Pancreas (tissue), 10 donors: ENCODE results near the gene PSMD8. TPM values are rescaled to one million over a fixed set of nuclear protein-coding genes. Genes with fewer than 3 reads are reported as not detected.

Experiments used
- ATAC-seq, 4 donors: fragments of 200-7000 bp; cut with Tn5 transposase; one replicate each; pipeline versions ENCODE4 v1.8.0 to v1.9.1; 2020; ENCODE audit warnings: mild to moderate bottlenecking in 4 of 4, moderate library complexity in 4 of 4
- DNase-seq, 6 donors: peaks; one replicate each; pipeline ENCODE4 v3.0.0-alpha.2; 2020
- FAIRE-seq: peaks from 2 replicates; lab custom pipeline; 2012; peaks lifted over from hg19 to GRCh38; lab: Jason Lieb, UNC
- H3K27ac ChIP-seq, 4 donors: fragments of 200-600 bp; sonication (generic); 1 replicate in 3 of 4; 2 replicates in 1 of 4; pipeline versions ENCODE4 v1.5.0 to v1.8.0; 2020
- H3K27me3 ChIP-seq, 4 donors: fragments of 200-600 bp; one replicate each; pipeline ENCODE4 v1.8.0; 2021
- H3K36me3 ChIP-seq, 3 donors: fragments of 200-600 bp; sonication (generic) in 1 of 3; one replicate each; pipeline versions ENCODE4 v1.5.0 to v1.8.0; 2020 to 2021
- H3K4me1 ChIP-seq, 3 donors: fragments of 200-600 bp; one replicate each; pipeline ENCODE4 v1.8.0; 2021
- H3K4me3 ChIP-seq, 4 donors: fragments of 200-600 bp; sonication (generic) in 2 of 4; one replicate each; pipeline versions ENCODE4 v1.5.0 to v1.8.0; 2020 to 2021
- H3K9me3 ChIP-seq, 4 donors: fragments of 200-600 bp; one replicate each; pipeline ENCODE4 v1.8.0; 2021
- WGBS, 2 donors: extraction: QIAGEN DNeasy Blood & Tissue Kit; methylation state at CpG; one replicate each; pipeline ENCODE4 v1.1.7; 2013; 5-methylcytosine and 5-hydroxymethylcytosine counted together
- intact Hi-C, 3 donors: fragments of 100-400 bp; cut with DNase I; formaldehyde crosslinking; loops; one replicate each; pipeline versions ENCODE4 v1.11.1 to v1.14.2; 2022
- polyA plus RNA-seq, 2 donors: library from polyadenylated mRNA; stranded (reverse); fragments of 200-250 nt; gene quantifications; one replicate each; pipeline ENCODE4 v1.2.3, GENCODE V29; 2013
- total RNA-seq, 6 donors: library from RNA; stranded (reverse); fragmentation: NEBNext Ultra II Directional in 4 of 6; extraction: Animal tissue kit (Norgen Biotek cat#: 25700) in 4 of 6; gene quantifications; one replicate each; pipeline versions ENCODE4 v1.2.1 to v1.2.4, GENCODE V29; 2021 to 2023
- TF ChIP-seq, protein P1 (sequence below), 4 donors: fragments of 200-600 bp; sonication (generic) in 3 of 4; IDR thresholded peaks; one replicate each; pipeline versions ENCODE4 v1.5.0 to v1.8.0; 2021; ENCODE audit warnings: antibody characterized with exemption in 4 of 4
- donor health status: healthy with polysubstance abuse.
- donor health status: DM: no; HTN: no; CAD: no; lungs with moderate emphysema.
- donor health status: DM: no; HTN: no; CAD: no.
- donor health status: control.
- donor health status: control.
- donor health status: Bipolar disorder and iron deficiency.
- donor health status: DM: yes; HTN: yes; CAD: no.
- donor health status: DM: no; HTN: no; CAD: no.
- donor health status: DM: no; HTN: no; CAD: no.
- donor health status: DM: yes; HTN: yes; CAD: no.

PSMD8 gene
- total and polyA plus RNA-seq, 8 donors, result 25.3 to 76.0 (median 58.7) TPM

- ATAC-seq (no peak), DNase-seq (no peak), FAIRE-seq (no peak)
- Histone ChIP-seq H3K27me3 (no peaks in the 10 kb centered on the region), H3K9me3 (no peaks in the 10 kb centered on the region), H3K36me3 (peaks cover 7 to 40% (median 13%) of the 10 kb centered on the region in 3 donors), H3K27ac (no peak overlapping the region), H3K4me3 (no peak overlapping the region), H3K4me1 (peaks cover 0 to 3% (median 0%) of the 10 kb centered on the region in 3 donors)
- 91 to 96% methylated on average over 9 of the region's 9 CpGs for WGBS, 2 donors
- intact Hi-C loops, result no loop called here
- TF ChIP-seq, protein P1, sequence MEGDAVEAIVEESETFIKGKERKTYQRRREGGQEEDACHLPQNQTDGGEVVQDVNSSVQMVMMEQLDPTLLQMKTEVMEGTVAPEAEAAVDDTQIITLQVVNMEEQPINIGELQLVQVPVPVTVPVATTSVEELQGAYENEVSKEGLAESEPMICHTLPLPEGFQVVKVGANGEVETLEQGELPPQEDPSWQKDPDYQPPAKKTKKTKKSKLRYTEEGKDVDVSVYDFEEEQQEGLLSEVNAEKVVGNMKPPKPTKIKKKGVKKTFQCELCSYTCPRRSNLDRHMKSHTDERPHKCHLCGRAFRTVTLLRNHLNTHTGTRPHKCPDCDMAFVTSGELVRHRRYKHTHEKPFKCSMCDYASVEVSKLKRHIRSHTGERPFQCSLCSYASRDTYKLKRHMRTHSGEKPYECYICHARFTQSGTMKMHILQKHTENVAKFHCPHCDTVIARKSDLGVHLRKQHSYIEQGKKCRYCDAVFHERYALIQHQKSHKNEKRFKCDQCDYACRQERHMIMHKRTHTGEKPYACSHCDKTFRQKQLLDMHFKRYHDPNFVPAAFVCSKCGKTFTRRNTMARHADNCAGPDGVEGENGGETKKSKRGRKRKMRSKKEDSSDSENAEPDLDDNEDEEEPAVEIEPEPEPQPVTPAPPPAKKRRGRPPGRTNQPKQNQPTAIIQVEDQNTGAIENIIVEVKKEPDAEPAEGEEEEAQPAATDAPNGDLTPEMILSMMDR (IDR thresholded peaks at IDR 0.05), result no peak
Observed at GRCh38 chr19:38381138-38381537, 6.8 kb downstream of the PSMD8 start.

DNA sequence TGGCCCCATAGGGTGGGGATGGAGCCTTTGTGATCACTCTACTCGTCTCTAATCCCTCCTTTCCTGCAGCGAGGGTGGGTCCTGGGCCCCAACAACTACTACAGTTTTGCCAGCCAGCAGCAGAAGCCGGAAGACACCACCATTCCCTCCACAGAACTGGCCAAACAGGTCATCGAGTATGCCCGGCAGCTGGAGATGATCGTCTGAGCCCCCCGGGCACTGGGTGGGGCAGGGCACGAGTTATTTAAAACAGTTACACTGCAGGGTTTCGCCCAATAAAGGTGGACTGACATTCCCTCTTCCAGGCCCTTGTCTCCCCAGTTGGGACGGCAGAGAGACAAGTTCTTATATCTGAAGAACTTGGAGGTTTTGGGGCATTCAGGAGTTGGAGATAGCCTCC, 8.8 kb downstream of the PSMD8 start:
- TF ChIP-seq, protein P1 (IDR thresholded peaks at IDR 0.05), result no peak
- no peak for DNase-seq
- H3K27me3 ChIP-seq, result no peaks in the 10 kb centered on the region
- ATAC-seq, result no peak
- H3K4me3 ChIP-seq, result no peak overlapping the region
- intact Hi-C loops, result no loop called here
- H3K4me1 ChIP-seq, result peaks cover 0 to 11% (median 0%) of the 10 kb centered on the region in 3 donors
- no peaks in the 10 kb centered on the region for H3K9me3 ChIP-seq
- H3K36me3 ChIP-seq, result peaks cover 7 to 40% (median 13%) of the 10 kb centered on the region in 3 donors
- no peak overlapping the region for H3K27ac ChIP-seq
- no peak for FAIRE-seq
- WGBS, 2 donors, result 89 to 91% methylated on average over 10 of the region's 10 CpGs

GRCh38 chr19:38383743-38384142, 9.4 kb downstream of the PSMD8 start:
- FAIRE-seq, result no peak
- peaks cover 7 to 40% (median 13%) of the 10 kb centered on the region in 3 donors for H3K36me3 ChIP-seq

DNA sequence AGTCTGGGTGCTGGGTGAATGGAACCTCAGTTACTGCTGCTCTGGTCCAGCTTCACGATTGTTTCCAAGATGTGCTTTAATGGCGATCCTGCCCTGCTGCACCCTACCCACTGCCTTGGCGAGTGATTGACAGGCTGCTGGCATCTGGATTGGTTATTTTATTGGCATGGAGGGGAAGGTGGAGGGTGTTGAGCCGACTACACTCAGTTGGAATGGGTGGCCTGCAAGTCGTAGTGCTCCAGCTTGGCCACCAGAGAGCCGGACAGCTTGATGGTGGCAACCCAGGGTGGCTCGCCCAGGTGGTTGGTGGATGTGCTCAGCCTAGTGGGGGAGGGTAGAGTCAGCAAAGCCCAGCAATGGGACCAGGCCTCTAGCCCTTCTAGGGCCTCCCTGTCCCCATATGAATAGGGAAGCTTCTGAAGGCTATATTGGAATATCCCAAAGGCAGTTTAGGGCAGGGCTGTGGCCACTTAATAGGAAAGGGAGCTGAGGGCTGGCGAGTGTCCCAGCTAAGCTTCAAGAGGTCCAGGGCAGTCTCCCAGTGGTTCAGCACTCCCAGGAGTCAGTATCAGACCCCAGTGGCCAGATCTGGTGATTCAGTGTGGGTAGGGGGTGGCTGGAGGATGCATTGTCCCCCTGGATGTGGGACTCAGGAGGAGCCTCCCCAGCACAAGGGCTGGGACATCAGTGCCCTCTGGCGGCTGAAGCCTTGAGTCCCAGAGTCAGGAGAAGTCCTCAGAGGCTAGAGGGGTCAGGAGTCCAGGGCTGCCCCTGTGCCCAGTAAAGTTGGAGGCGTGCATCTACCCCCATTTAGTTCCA, 10.0 kb downstream of the PSMD8 start:
- TF ChIP-seq, protein P1 (IDR thresholded peaks at IDR 0.05), result no peak
- Histone ChIP-seq H3K36me3 (peaks cover 7 to 38% (median 13%) of the 10 kb centered on the region in 3 donors), H3K9me3 (no peaks in the 10 kb centered on the region), H3K4me1 (peaks cover 0 to 11% (median 0%) of the 10 kb centered on the region in 3 donors), H3K27ac (no peak overlapping the region), H3K27me3 (no peaks in the 10 kb centered on the region), H3K4me3 (no peak overlapping the region)
- DNase-seq (no peak), FAIRE-seq (no peak), ATAC-seq (no peak)
- intact Hi-C loops, result no loop called here
- 77 to 85% methylated on average over 10 of the region's 10 CpGs for WGBS, 2 donors

More at GRCh38 chr19:38383743-38384142, 9.4 kb downstream of the PSMD8 start:
- DNase-seq, result no peak
- H3K4me1 ChIP-seq, result peaks cover 0 to 11% (median 0%) of the 10 kb centered on the region in 3 donors
- H3K27me3 ChIP-seq, result no peaks in the 10 kb centered on the region
- intact Hi-C loops, result no loop called here
- ATAC-seq, result no peak
- WGBS, 2 donors, result 98 to 100% methylated on average over 2 of the region's 2 CpGs
- no peak overlapping the region for H3K27ac ChIP-seq
- H3K4me3 ChIP-seq, result no peak overlapping the region
- no peaks in the 10 kb centered on the region for H3K9me3 ChIP-seq
- TF ChIP-seq, protein P1 (IDR thresholded peaks at IDR 0.05), result no peak
